Keratinocyte (primary cell): ENCODE measurements around the gene TNFRSF4. TPM values are rescaled to one million over a fixed set of nuclear protein-coding genes. Genes with fewer than 3 reads are reported as not detected.
A peak's percentile ranks its signal among the peaks of the same experiment; 100 is the strongest.

ENCODE experiments used
- DNase-seq: peaks from one replicate; pipeline ENCODE4 v3.0.0-alpha.2; 2011; ENCODE audit warnings: low read depth, missing footprints, low spot score
- FAIRE-seq: peaks from 2 replicates; lab custom pipeline; 2011; peaks lifted over from hg19 to GRCh38; lab: Jason Lieb, UNC
- H2AFZ ChIP-seq: 2 replicates; pipeline ENCODE4 v1.6.0; 2012; ENCODE audit warnings: low read length, control low read depth, inconsistent platforms; ENCODE audit not compliant: control insufficient read depth
- H3K27ac ChIP-seq: 2 replicates; pipeline ENCODE4 v1.5.1; 2011; ENCODE audit warnings: low read length; ENCODE audit not compliant: control insufficient read depth, insufficient read depth
- H3K27me3 ChIP-seq: 3 replicates; pipeline ENCODE4 v1.6.0; 2011; ENCODE audit warnings: low read length; ENCODE audit not compliant: control insufficient read depth, insufficient read depth; ENCODE audit errors: extremely low read depth
- H3K36me3 ChIP-seq, 2 experiments: 2 replicates in 1 of 2; 3 replicates in 1 of 2; pipeline ENCODE4 v1.5.1; 2011; ENCODE audit warnings: low read length in 2 of 2, mild to moderate bottlenecking in 1 of 2; ENCODE audit not compliant: control insufficient read depth in 2 of 2, insufficient read depth in 2 of 2; ENCODE audit errors: extremely low read depth in 1 of 2
- H3K4me1 ChIP-seq: 3 replicates; pipeline ENCODE4 v1.5.1; 2011; ENCODE audit warnings: low read length; ENCODE audit not compliant: control insufficient read depth, insufficient read depth; ENCODE audit errors: extremely low read depth
- H3K4me2 ChIP-seq: 3 replicates; pipeline ENCODE4 v1.6.0; 2011; ENCODE audit warnings: low read depth, low read length; ENCODE audit not compliant: control insufficient read depth, insufficient read depth; ENCODE audit errors: extremely low read depth
- H3K4me3 ChIP-seq, 3 experiments: fragments of 200-600 bp in 1 of 3; sonication (generic) in 1 of 3; 2 replicates in 2 of 3; 3 replicates in 1 of 3; pipeline ENCODE4 v1.5.1; 2011 to 2016; ENCODE audit warnings: low read length in 3 of 3, mild to moderate bottlenecking in 3 of 3, control low read depth in 2 of 3, inconsistent platforms in 1 of 3, low read depth in 1 of 3, mixed read lengths in 1 of 3, mixed run types in 1 of 3, moderate library complexity in 1 of 3; ENCODE audit not compliant: control insufficient read depth in 2 of 3, insufficient read depth in 2 of 3; ENCODE audit errors: extremely low read depth in 1 of 3
- H3K79me2 ChIP-seq: 2 replicates; pipeline ENCODE4 v1.6.0; 2012; ENCODE audit warnings: low read length; ENCODE audit not compliant: control insufficient read depth, insufficient read depth
- H3K9ac ChIP-seq: 3 replicates; pipeline ENCODE4 v1.6.0; 2011; ENCODE audit warnings: low read length; ENCODE audit not compliant: control insufficient read depth, insufficient read depth; ENCODE audit errors: extremely low read depth
- H3K9me1 ChIP-seq: 3 replicates; pipeline ENCODE4 v1.6.0; 2011; ENCODE audit warnings: low read length; ENCODE audit not compliant: control insufficient read depth, insufficient read depth; ENCODE audit errors: extremely low read depth
- H3K9me3 ChIP-seq: 2 replicates; pipeline ENCODE4 v1.5.1; 2012; ENCODE audit warnings: low read depth, low read length; ENCODE audit not compliant: control insufficient read depth
- H4K20me1 ChIP-seq: 3 replicates; pipeline ENCODE4 v1.6.0; 2011; ENCODE audit warnings: low read length; ENCODE audit not compliant: control insufficient read depth, insufficient read depth; ENCODE audit errors: extremely low read depth
- CTCF ChIP-seq, 3 experiments: IDR thresholded peaks in 1 of 3; conservative IDR thresholded peaks in 1 of 3; optimal IDR thresholded peaks in 1 of 3; 2 replicates in 2 of 3; 3 replicates in 1 of 3; pipeline versions ENCODE3 to v1.5.1; 2011; ENCODE audit warnings: low read length in 3 of 3, mild to moderate bottlenecking in 3 of 3, moderate library complexity in 2 of 3, control low read depth in 1 of 3, inconsistent platforms in 1 of 3; ENCODE audit not compliant: insufficient read depth in 2 of 3; ENCODE audit errors: extremely low read depth in 1 of 3
- EZH2 ChIP-seq: IDR thresholded peaks from one replicate; pipeline ENCODE4 v1.6.1; 2012; ENCODE audit warnings: inconsistent platforms, mild to moderate bottlenecking, low read length, moderate library complexity
- dilution Hi-C: fragments of 300-500 bp; cut with MboI; formaldehyde crosslinking; loops from one replicate; pipeline ENCODE4 v1.7.0; 2020; ENCODE audit warnings: low sequenced_read_pairs; ENCODE audit not compliant: extremely low pct_ligation_motif_present
- polyA plus RNA-seq, 5 experiments: library from polyadenylated mRNA; depleted of rRNA in 3 of 5; stranded (reverse) in 3 of 5; stranded (forward) in 1 of 5; unstranded in 1 of 5; fragments of >200 nt; gene quantifications; 1 replicate in 1 of 5; 2 replicates in 3 of 5; 3 replicates in 1 of 5; pipeline versions ENCODE4 v1.2.1 to v1.2.3, GENCODE V29; 2011 to 2012; ENCODE audit warnings: missing spikeins in 2 of 5, low read depth in 1 of 5, low replicate concordance in 1 of 5

Gene TNFRSF4
- polyA plus RNA-seq, 1 donor (not counting 4 experiments of a cell fraction or from before 2014, with no cell fraction given), result not detected

- TF ChIP-seq EZH2 (no peak), CTCF (optimal IDR thresholded peaks at IDR 0.05 in 1 of 3, IDR thresholded peaks at IDR 0.05 in 1 of 3, conservative IDR thresholded peaks at IDR 0.05 in 1 of 3; ENCODE audit: extremely low read depth in 1 of 3, insufficient read depth in 2 of 3, low read length in 3 of 3) (no peak)
- Histone ChIP-seq H3K9ac (peak overlapping the region; percentile 37), H3K27me3 (peaks cover 29% of the 10 kb centered on the region), H3K4me3 (peak overlapping the region in 2 of 3 experiments; percentile 22 to 33), H3K27ac (no peak overlapping the region), H3K9me3 (no peaks in the 10 kb centered on the region), H3K4me2 (peak overlapping the region; percentile 48), H2AFZ (no peak overlapping the region), H4K20me1 (no peaks in the 10 kb centered on the region), H3K36me3 (no peaks in the 10 kb centered on the region), H3K79me2 (no peaks in the 10 kb centered on the region), H3K4me1 (peaks cover 3% of the 10 kb centered on the region), H3K9me1 (no peaks in the 10 kb centered on the region)
- dilution Hi-C loops, result no loop called here
- DNase-seq (no peak), FAIRE-seq (no peak)
Measured at GRCh38 chr1:1200876-1201810, 12.8 kb downstream of the TNFRSF4 start.

GRCh38 chr1:1199961-1200875 lies 13.7 kb downstream of the TNFRSF4 start:
- Histone ChIP-seq H3K79me2 (no peaks in the 10 kb centered on the region), H3K27me3 (peaks cover 19% of the 10 kb centered on the region), H4K20me1 (no peaks in the 10 kb centered on the region), H3K27ac (no peak overlapping the region), H2AFZ (no peak overlapping the region), H3K4me3 (no peak overlapping the region), H3K36me3 (no peaks in the 10 kb centered on the region), H3K4me2 (no peak overlapping the region), H3K9ac (no peak overlapping the region), H3K4me1 (peaks cover 3% of the 10 kb centered on the region), H3K9me3 (no peaks in the 10 kb centered on the region), H3K9me1 (no peaks in the 10 kb centered on the region)
- dilution Hi-C loops, result no loop called here
- FAIRE-seq, result no peak
- TF ChIP-seq EZH2 (no peak), CTCF (optimal IDR thresholded peaks at IDR 0.05 in 1 of 3, IDR thresholded peaks at IDR 0.05 in 1 of 3, conservative IDR thresholded peaks at IDR 0.05 in 1 of 3; ENCODE audit: extremely low read depth in 1 of 3, insufficient read depth in 2 of 3, low read length in 3 of 3) (no peak)
- no peak for DNase-seq
